GF-D8 (cell line): ENCODE measurements around the gene LMX1B.

Source experiments
- DNase-seq: peaks from one replicate; lab custom pipeline; 2025; lab: John Stamatoyannopoulos, UW

LMX1B gene

GRCh38 chr9:126661122-126661520, 47.4 kb downstream of the LMX1B start:
- DNase-seq = no peak

- no peak for DNase-seq
Observed at GRCh38 chr9:126661521-126662251, 48.0 kb downstream of the LMX1B start.

GRCh38 chr9:126663661-126664072, 49.9 kb downstream of the LMX1B start:
- no peak for DNase-seq

- DNase-seq = no peak
Observed at GRCh38 chr9:126664900-126665643, 51.3 kb downstream of the LMX1B start.

- DNase-seq = no peak
Observed at GRCh38 chr9:126665644-126666035, 51.9 kb downstream of the LMX1B start.

GRCh38 chr9:126666155-126666803, 52.6 kb downstream of the LMX1B start:
- no peak for DNase-seq

GRCh38 chr9:126667190-126668055, 53.7 kb downstream of the LMX1B start:
- no peak for DNase-seq

- DNase-seq = no peak
Observed at GRCh38 chr9:126668058-126668457, 54.3 kb downstream of the LMX1B start.

GRCh38 chr9:126669108-126669507, 55.4 kb downstream of the LMX1B start:
- DNase-seq = no peak

GRCh38 chr9:126670270-126670669, 56.5 kb downstream of the LMX1B start:
- no peak for DNase-seq

- no peak for DNase-seq
Observed at GRCh38 chr9:126671381-126671831, 57.7 kb downstream of the LMX1B start.

GRCh38 chr9:126671983-126672382, 58.3 kb downstream of the LMX1B start:
- DNase-seq = no peak

GRCh38 chr9:126672634-126673284, 59.0 kb downstream of the LMX1B start:
- no peak for DNase-seq

GRCh38 chr9:126673689-126674364, 60.1 kb downstream of the LMX1B start:
- no peak for DNase-seq

GRCh38 chr9:126674365-126675146, 60.8 kb downstream of the LMX1B start:
- DNase-seq = no peak

- DNase-seq = no peak
Observed at GRCh38 chr9:126675147-126675467, 61.4 kb downstream of the LMX1B start.

GRCh38 chr9:126676102-126676684, 62.5 kb downstream of the LMX1B start:
- no peak for DNase-seq

GRCh38 chr9:126676685-126677143, 63.0 kb downstream of the LMX1B start:
- no peak for DNase-seq

- DNase-seq = no peak
Observed at GRCh38 chr9:126677188-126678084, 63.7 kb downstream of the LMX1B start.
